H1 (cell line): Measurements from ENCODE around the gene RASGRP3. TPM values are rescaled to one million over a fixed set of nuclear protein-coding genes. Genes with fewer than 3 reads are reported as not detected.

ENCODE experiments used
- FOSL1 ChIP-seq: IDR thresholded peaks from 2 replicates; pipeline ENCODE4 v1.6.1; 2011; ENCODE audit warnings: mild to moderate bottlenecking, low read depth, low read length, moderate library complexity; ENCODE audit not compliant: insufficient read depth
- PHF8 ChIP-seq: fragments of 200-600 bp; sonication (generic); conservative IDR thresholded peaks from 2 replicates; pipeline ENCODE4 v1.7.1; 2012; ENCODE audit warnings: low read depth, mild to moderate bottlenecking, inconsistent platforms, low read length, moderate library complexity
- POLR2A ChIP-seq, 2 experiments: IDR thresholded peaks; 1 replicate in 1 of 2; 2 replicates in 1 of 2; pipeline ENCODE4 v1.6.1; 2011; ENCODE audit warnings: low read depth in 2 of 2, low read length in 2 of 2, mild to moderate bottlenecking in 2 of 2; ENCODE audit errors: control extremely low read depth in 1 of 2
- SP1 ChIP-seq: IDR thresholded peaks from 2 replicates; pipeline ENCODE4 v1.6.1; 2011; ENCODE audit warnings: low read depth, low read length
- SP2 ChIP-seq: IDR thresholded peaks from 2 replicates; pipeline ENCODE4 v1.6.1; 2012; ENCODE audit warnings: mild to moderate bottlenecking, low read length, inconsistent platforms
- polyA plus RNA-seq, 7 experiments: library from polyadenylated mRNA; depleted of rRNA in 3 of 7; stranded (reverse) in 5 of 7; unstranded in 2 of 7; fragments of >200 nt in 5 of 7; fragments of 200-250 nt in 2 of 7; gene quantifications; 1 replicate in 5 of 7; 2 replicates in 1 of 7; 4 replicates in 1 of 7; pipeline versions ENCODE4 v1.2.1 to v1.2.3, GENCODE V29; 2011 to 2013; ENCODE audit warnings: missing spikeins in 2 of 7, mixed read lengths in 2 of 7
- total RNA-seq: library from RNA; stranded (reverse); fragmentation: NEBNext Ultra II Directional; extraction: Animal tissue kit (Norgen Biotek cat#: 25700); gene quantifications from 2 replicates; pipeline ENCODE4 v1.2.1, GENCODE V29; 2021

Gene RASGRP3
- total and polyA plus RNA-seq, 2 of the 8 experiments (the other 6 are each of a cell fraction or from before 2014, with no cell fraction given) = 0.06 TPM; not detected in 1

DNA sequence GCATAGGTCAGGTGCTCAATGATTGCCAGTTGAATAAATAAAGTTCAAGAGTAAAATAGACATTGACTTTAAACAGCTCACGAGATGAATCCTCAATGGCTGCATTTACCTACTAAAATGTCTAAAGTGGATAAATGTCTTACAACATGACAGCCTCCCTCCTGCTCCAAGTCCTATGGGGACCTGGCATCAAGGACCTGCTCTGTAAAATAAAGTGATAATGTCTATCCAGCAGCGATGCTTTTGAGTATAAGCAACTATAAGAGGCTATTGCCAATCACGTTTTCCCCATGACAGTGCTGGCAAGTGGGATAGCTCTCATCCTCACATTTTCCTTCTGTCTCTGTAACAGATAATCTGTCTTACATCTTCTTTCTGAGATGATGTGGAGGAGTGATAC, 37.0 kb downstream of the RASGRP3 start (continued):
- TF ChIP-seq SP1 (no peak), PHF8 (no peak), POLR2A (IDR thresholded peaks at IDR 0.05; ENCODE audit: control extremely low read depth in 1 of 2, low read depth in 2 of 2, low read length in 2 of 2) (no peak), FOSL1 (no peak), SP2 (no peak)
